Measurements from ENCODE around the gene MUC4.

MUC4 gene

DNA sequence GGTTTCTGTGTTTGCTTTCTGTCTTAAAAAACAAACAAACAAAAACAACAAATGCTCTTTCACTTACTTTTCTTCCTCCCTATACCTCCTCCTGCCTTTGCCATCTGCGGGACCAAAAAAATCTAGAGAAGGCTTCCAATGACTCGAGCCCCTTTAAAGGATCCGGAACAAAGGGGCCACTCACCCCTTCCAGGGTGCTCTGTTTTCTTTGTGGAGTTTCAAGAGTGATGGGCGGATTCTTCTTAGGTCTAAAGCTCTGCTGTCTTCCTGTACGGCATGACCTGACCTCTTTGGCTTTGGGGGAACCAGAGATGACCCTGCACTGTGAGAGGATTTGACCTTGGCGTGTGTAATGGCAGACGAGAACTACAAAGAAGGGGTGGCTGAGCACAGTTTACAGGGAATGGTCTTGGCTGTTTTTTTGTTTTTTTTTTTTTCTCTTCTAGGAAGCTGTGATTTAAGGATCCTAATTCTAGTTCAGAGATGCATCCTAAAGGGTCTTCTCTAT, 93.2 kb downstream of the MUC4 start:
- no peak for TF ChIP-seq CTCF (IDR thresholded peaks at IDR 0.05; ENCODE audit: low read depth, low read length, missing control alignments)
- DNase-seq (ENCODE audit: low read depth) = no peak
- in situ Hi-C loops (cut with HindIII; ENCODE audit: low sequenced_read_pairs) = no loop called here
- H3K4me3 ChIP-seq (ENCODE audit: low read depth, low read length) = no peak overlapping the region

DNA sequence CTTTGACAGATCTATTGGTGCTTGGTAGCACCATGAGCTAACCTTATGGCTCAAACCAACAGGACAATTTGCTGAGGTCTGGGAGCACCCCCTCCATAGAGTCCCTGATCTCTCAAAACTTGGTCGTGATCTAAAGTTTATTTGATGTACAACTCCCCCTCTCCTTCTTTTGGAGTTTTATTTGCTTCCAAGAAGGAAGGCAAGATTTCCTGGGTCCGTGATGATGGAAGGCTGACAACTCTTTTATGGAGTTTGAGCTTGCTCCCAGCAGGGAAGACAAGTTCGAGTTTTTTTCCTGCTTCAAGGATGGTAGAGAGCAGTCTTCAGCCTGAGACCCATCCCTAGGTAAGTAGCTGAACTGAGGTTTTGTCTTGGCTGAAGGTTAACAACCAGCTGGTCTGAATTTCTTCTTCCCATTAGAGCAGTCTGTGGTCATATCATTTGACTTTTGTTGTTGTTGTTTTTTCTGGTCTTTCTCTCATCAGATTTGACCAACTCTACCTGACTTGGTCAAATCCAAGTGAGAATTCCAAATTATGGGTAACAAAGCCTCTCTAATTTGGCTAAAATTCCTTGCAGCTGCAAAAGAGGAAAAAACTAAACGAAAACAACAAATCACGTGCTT, 93.8 kb downstream of the MUC4 start:
- TF ChIP-seq CTCF (IDR thresholded peaks at IDR 0.05; ENCODE audit: low read depth, low read length, missing control alignments) = no peak
- no peak overlapping the region for H3K4me3 ChIP-seq (ENCODE audit: low read depth, low read length)
- in situ Hi-C loops (cut with HindIII; ENCODE audit: low sequenced_read_pairs) = no loop called here
- DNase-seq (ENCODE audit: low read depth) = no peak

- H3K4me3 ChIP-seq (ENCODE audit: low read depth, low read length) = no peak overlapping the region
- in situ Hi-C loops (cut with HindIII; ENCODE audit: low sequenced_read_pairs) = no loop called here
- DNase-seq (ENCODE audit: low read depth) = no peak
- TF ChIP-seq CTCF (IDR thresholded peaks at IDR 0.05; ENCODE audit: low read depth, low read length, missing control alignments) = no peak
These were observed 94.3 kb downstream of the MUC4 start for GRCh38 chr3:195717416-195717815.

- no peak overlapping the region for H3K4me3 ChIP-seq (ENCODE audit: low read depth, low read length)
- TF ChIP-seq CTCF (IDR thresholded peaks at IDR 0.05; ENCODE audit: low read depth, low read length, missing control alignments) = no peak
- in situ Hi-C loops (cut with HindIII; ENCODE audit: low sequenced_read_pairs) = no loop called here
- no peak for DNase-seq (ENCODE audit: low read depth)
These were observed 96.0 kb downstream of the MUC4 start for GRCh38 chr3:195715583-195716266.

DNA sequence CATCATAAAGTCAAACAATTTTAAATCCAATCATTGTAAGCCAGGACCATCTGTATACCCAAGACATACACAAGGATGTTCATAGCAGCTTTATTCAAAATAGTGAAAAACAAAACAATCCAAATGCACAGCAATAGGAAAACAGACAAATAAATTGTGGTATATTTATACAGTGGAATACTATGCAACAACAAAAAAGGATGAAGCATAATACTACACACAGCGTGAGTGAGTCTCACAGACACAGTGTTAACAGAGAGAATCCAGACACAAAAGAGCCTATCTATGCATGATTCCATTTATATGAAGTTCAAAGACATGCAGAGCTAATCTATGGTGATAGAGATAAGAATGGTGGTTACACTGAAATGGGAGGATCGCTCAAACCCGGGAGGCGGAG, 96.6 kb downstream of the MUC4 start:
- DNase-seq (ENCODE audit: low read depth) = no peak

More for the DNA sequence above, 96.6 kb downstream of the MUC4 start:
- no peak overlapping the region for H3K4me3 ChIP-seq (ENCODE audit: low read depth, low read length)
- no peak for TF ChIP-seq CTCF (IDR thresholded peaks at IDR 0.05; ENCODE audit: low read depth, low read length, missing control alignments)
- in situ Hi-C loops (cut with HindIII; ENCODE audit: low sequenced_read_pairs) = no loop called here
